ENCODE measurements around the gene IDUA.

Gene IDUA

GRCh38 chr4:1001561-1002130, 14.8 kb downstream of the IDUA start:
- TF ChIP-seq RAD21 (IDR thresholded peaks at IDR 0.05; ENCODE audit: low read depth): no peak
- TF ChIP-seq, protein P1, sequence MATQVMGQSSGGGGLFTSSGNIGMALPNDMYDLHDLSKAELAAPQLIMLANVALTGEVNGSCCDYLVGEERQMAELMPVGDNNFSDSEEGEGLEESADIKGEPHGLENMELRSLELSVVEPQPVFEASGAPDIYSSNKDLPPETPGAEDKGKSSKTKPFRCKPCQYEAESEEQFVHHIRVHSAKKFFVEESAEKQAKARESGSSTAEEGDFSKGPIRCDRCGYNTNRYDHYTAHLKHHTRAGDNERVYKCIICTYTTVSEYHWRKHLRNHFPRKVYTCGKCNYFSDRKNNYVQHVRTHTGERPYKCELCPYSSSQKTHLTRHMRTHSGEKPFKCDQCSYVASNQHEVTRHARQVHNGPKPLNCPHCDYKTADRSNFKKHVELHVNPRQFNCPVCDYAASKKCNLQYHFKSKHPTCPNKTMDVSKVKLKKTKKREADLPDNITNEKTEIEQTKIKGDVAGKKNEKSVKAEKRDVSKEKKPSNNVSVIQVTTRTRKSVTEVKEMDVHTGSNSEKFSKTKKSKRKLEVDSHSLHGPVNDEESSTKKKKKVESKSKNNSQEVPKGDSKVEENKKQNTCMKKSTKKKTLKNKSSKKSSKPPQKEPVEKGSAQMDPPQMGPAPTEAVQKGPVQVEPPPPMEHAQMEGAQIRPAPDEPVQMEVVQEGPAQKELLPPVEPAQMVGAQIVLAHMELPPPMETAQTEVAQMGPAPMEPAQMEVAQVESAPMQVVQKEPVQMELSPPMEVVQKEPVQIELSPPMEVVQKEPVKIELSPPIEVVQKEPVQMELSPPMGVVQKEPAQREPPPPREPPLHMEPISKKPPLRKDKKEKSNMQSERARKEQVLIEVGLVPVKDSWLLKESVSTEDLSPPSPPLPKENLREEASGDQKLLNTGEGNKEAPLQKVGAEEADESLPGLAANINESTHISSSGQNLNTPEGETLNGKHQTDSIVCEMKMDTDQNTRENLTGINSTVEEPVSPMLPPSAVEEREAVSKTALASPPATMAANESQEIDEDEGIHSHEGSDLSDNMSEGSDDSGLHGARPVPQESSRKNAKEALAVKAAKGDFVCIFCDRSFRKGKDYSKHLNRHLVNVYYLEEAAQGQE (IDR thresholded peaks at IDR 0.05; ENCODE audit: low read depth): no peak
- TF ChIP-seq ZBTB7A (IDR thresholded peaks at IDR 0.05; ENCODE audit: low read depth): 0 out of 2 replicates have a peak, but pooled peaks have one; percentile 32
- no peak for TF ChIP-seq TCF12 (IDR thresholded peaks at IDR 0.05; ENCODE audit: low read depth)

DNA sequence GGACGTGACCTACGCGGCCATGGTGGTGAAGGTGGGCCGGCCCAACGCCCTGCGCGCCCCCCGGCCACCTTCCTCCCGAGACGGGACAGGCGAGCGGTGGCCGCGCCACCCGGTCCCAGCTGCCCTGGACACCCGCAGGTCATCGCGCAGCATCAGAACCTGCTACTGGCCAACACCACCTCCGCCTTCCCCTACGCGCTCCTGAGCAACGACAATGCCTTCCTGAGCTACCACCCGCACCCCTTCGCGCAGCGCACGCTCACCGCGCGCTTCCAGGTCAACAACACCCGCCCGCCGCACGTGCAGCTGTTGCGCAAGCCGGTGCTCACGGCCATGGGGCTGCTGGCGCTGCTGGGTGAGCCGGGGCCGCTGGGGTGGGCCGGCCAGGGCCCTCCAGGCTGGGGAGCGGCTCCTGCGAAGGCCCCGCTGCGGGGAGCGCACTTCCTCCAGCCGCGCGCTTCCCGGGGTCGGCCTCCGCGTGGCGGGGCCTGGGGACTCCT, 15.3 kb downstream of the IDUA start:
- TF ChIP-seq EGR1 (IDR thresholded peaks at IDR 0.05) (no peak), YY1 (IDR thresholded peaks at IDR 0.05; ENCODE audit: low read depth) (no peak), CREB1 (IDR thresholded peaks at IDR 0.05; ENCODE audit: low read depth) (no peak), TEAD4 (IDR thresholded peaks at IDR 0.05) (no peak), TCF12 (IDR thresholded peaks at IDR 0.05; ENCODE audit: low read depth) (no peak), EP300 (IDR thresholded peaks at IDR 0.05; ENCODE audit: borderline replicate concordance) (no peak), NFIC (IDR thresholded peaks at IDR 0.05) (no peak), FOXM1 (IDR thresholded peaks at IDR 0.05; ENCODE audit: borderline replicate concordance, low read depth) (no peak), RAD21 (IDR thresholded peaks at IDR 0.05; ENCODE audit: low read depth) (no peak), CEBPB (IDR thresholded peaks at IDR 0.05) (peak; percentile 93), ZBTB7A (IDR thresholded peaks at IDR 0.05; ENCODE audit: low read depth) (0 out of 2 replicates have a peak, but pooled peaks have one; percentile 9), TAF1 (IDR thresholded peaks at IDR 0.05; ENCODE audit: low read depth) (no peak)
- TF ChIP-seq, protein P2, sequence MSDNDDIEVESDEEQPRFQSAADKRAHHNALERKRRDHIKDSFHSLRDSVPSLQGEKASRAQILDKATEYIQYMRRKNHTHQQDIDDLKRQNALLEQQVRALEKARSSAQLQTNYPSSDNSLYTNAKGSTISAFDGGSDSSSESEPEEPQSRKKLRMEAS (IDR thresholded peaks at IDR 0.05): peak; percentile 87
- TF ChIP-seq, protein P1 (IDR thresholded peaks at IDR 0.05; ENCODE audit: low read depth): no peak
- TF ChIP-seq, protein P3, sequence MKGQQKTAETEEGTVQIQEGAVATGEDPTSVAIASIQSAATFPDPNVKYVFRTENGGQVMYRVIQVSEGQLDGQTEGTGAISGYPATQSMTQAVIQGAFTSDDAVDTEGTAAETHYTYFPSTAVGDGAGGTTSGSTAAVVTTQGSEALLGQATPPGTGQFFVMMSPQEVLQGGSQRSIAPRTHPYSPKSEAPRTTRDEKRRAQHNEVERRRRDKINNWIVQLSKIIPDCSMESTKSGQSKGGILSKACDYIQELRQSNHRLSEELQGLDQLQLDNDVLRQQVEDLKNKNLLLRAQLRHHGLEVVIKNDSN (IDR thresholded peaks at IDR 0.05): 0 out of 2 replicates have a peak, but pooled peaks have one; percentile 24

DNA sequence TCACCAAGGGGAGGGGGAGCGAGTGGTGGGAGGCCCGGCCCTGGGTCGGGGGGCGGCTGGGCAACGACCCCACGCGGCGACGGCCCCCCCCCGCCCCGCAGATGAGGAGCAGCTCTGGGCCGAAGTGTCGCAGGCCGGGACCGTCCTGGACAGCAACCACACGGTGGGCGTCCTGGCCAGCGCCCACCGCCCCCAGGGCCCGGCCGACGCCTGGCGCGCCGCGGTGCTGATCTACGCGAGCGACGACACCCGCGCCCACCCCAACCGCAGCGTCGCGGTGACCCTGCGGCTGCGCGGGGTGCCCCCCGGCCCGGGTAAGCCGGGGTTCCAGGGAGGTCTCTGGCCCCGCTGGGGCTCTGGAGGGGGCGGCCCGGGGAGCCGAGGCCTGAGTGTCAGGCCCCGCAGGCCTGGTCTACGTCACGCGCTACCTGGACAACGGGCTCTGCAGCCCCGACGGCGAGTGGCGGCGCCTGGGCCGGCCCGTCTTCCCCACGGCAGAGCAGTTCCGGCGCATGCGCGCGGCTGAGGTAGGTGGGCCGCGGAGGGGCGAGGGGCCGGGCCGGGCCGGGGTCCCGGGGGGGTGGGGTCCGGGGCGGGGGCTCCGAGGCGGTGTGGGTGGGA, 15.9 kb downstream of the IDUA start:
- TF ChIP-seq, protein P1 (IDR thresholded peaks at IDR 0.05; ENCODE audit: low read depth): no peak
- TF ChIP-seq, protein P2 (IDR thresholded peaks at IDR 0.05): no peak
- no peak for TF ChIP-seq CREB1 (IDR thresholded peaks at IDR 0.05; ENCODE audit: low read depth)
- TF ChIP-seq, protein P3 (IDR thresholded peaks at IDR 0.05): no peak
- no peak for TF ChIP-seq TAF1 (IDR thresholded peaks at IDR 0.05; ENCODE audit: low read depth)
- TF ChIP-seq YY1 (IDR thresholded peaks at IDR 0.05; ENCODE audit: low read depth): no peak
- no peak for TF ChIP-seq RAD21 (IDR thresholded peaks at IDR 0.05; ENCODE audit: low read depth)

DNA sequence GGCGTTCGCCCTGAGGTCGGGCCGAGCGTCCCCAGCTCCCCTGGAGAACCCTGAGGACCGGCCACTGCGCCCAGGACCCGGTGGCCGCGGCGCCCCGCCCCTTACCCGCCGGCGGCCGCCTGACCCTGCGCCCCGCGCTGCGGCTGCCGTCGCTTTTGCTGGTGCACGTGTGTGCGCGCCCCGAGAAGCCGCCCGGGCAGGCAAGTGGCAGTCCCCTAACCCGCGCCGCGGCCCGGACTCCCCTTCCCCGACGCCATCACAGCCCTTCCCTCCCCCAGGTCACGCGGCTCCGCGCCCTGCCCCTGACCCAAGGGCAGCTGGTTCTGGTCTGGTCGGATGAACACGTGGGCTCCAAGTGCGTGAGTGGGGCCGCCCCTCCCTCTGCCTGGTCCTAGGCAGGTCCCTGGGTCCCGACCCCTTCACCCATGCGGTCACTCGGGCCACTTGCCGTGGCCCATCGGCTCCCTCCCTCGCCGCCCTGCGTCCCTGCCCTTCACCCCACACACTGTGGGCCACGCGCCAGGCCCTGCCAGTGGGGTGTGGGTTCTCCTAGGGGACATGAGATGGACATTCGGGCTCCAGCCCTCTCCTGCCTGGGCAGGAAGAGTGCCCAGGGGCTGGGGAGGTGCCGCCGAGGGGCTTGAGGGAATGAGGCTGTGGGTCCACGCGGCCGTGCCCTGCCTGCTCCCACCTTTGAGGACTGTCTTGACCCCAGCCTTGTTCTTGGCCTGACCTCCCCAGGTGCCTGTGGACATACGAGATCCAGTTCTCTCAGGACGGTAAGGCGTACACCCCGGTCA, 16.6 kb downstream of the IDUA start:
- TF ChIP-seq CREB1 (IDR thresholded peaks at IDR 0.05; ENCODE audit: low read depth): no peak
